NT2/D1 (cell line): Measurements from ENCODE around the gene LTB4R.

Experiments used
- SUZ12 ChIP-seq: IDR thresholded peaks from 2 replicates; pipeline ENCODE4 v1.6.1; 2011; ENCODE audit not compliant: insufficient read length, insufficient read depth; ENCODE audit errors: extremely low read depth
- YY1 ChIP-seq: IDR thresholded peaks from 2 replicates; pipeline ENCODE4 v1.6.1; 2011; ENCODE audit not compliant: insufficient read length, insufficient read depth
- ZNF274 ChIP-seq: IDR thresholded peaks from 2 replicates; pipeline ENCODE4 v1.6.1; 2011; ENCODE audit warnings: mild to moderate bottlenecking, low read depth, low read length

GRCh38 chr14:24277071-24277470, 34.2 kb upstream of the LTB4R start:
- TF ChIP-seq ZNF274, result no peak
- TF ChIP-seq YY1, result no peak
- TF ChIP-seq SUZ12, result no peak
